H1 (cell line): Measurements from ENCODE around the gene ASXL1. TPM values are rescaled to one million over a fixed set of nuclear protein-coding genes. Genes with fewer than 3 reads are reported as not detected.

Experiments used
- KDM5A ChIP-seq: fragments of 200-600 bp; IDR thresholded peaks from 2 replicates; pipeline ENCODE4 v1.7.1; 2012; ENCODE audit warnings: mild to moderate bottlenecking, low read length, inconsistent platforms, mixed read lengths
- polyA plus RNA-seq, 7 experiments: library from polyadenylated mRNA; depleted of rRNA in 3 of 7; stranded (reverse) in 5 of 7; unstranded in 2 of 7; fragments of >200 nt in 5 of 7; fragments of 200-250 nt in 2 of 7; gene quantifications; 1 replicate in 5 of 7; 2 replicates in 1 of 7; 4 replicates in 1 of 7; pipeline versions ENCODE4 v1.2.1 to v1.2.3, GENCODE V29; 2011 to 2013; ENCODE audit warnings: missing spikeins in 2 of 7, mixed read lengths in 2 of 7
- total RNA-seq: library from RNA; stranded (reverse); fragmentation: NEBNext Ultra II Directional; extraction: Animal tissue kit (Norgen Biotek cat#: 25700); gene quantifications from 2 replicates; pipeline ENCODE4 v1.2.1, GENCODE V29; 2021

Gene ASXL1
- total and polyA plus RNA-seq, 2 of the 8 experiments (the other 6 are each of a cell fraction or from before 2014, with no cell fraction given), result 10.6 to 26.5 TPM

DNA sequence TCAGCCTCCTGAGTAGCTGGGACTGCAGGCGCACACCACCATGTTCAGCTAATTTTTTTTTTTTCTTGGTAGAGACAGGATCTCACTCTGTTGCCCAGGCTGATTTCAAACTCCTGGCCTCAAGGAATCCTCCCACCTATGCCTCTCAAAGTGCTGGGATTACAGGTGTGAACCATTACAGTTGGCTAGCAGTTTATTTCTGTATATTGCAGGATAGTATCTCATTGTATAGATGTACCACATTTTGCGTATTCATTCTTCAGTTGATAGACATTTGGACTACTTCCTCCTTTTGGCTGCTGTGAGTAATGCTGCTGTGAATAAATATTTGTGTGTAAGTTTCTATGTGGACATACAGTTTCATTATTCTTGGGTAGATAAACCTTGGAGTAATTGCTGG, 32.9 kb downstream of the ASXL1 start (continued):
- TF ChIP-seq KDM5A, result no peak
